MM.1S (cell line): ENCODE measurements around the gene KLHL5.

Experiments
- DNase-seq: peaks from one replicate; pipeline ENCODE4 v3.0.0-alpha.2; 2015
- H2AFZ ChIP-seq: fragments of 300-600 bp; sonication (generic); 2 replicates; pipeline ENCODE4 v1.6.0; 2016; ENCODE audit warnings: antibody characterized with exemption, low read length
- H3F3A ChIP-seq: fragments of 300-600 bp; sonication (generic); 2 replicates; pipeline ENCODE4 v1.6.1; 2016; ENCODE audit warnings: mild to moderate bottlenecking, antibody characterized with exemption, low read length, moderate library complexity, mixed read lengths; ENCODE audit not compliant: insufficient read depth
- H3K27ac ChIP-seq: fragments of 300-600 bp; sonication (generic); 2 replicates; pipeline ENCODE4 v1.5.1; 2016; ENCODE audit warnings: mild to moderate bottlenecking, low read length
- H3K27me3 ChIP-seq: fragments of 300-600 bp; sonication (generic); replicated peaks from 2 replicates; pipeline ENCODE4 v1.6.0; 2016; ENCODE audit warnings: low read length; ENCODE audit not compliant: insufficient read depth
- H3K36me3 ChIP-seq: fragments of 300-600 bp; sonication (generic); replicated peaks from 2 replicates; pipeline ENCODE4 v1.6.1; 2016; ENCODE audit warnings: mild to moderate bottlenecking, low read length, mixed read lengths; ENCODE audit not compliant: insufficient read depth
- H3K4me1 ChIP-seq: fragments of 300-600 bp; sonication (generic); 2 replicates; pipeline ENCODE4 v1.6.1; 2016; ENCODE audit warnings: low read length, mixed read lengths
- H3K4me2 ChIP-seq: fragments of 300-600 bp; sonication (generic); 2 replicates; pipeline ENCODE4 v1.6.0; 2016; ENCODE audit warnings: low read depth, low read length
- H3K4me3 ChIP-seq: fragments of 300-600 bp; sonication (generic); 2 replicates; pipeline ENCODE4 v1.5.1; 2016; ENCODE audit warnings: low read length, mixed read lengths
- H3K79me2 ChIP-seq: fragments of 300-600 bp; sonication (generic); 2 replicates; pipeline ENCODE4 v1.6.1; 2016; ENCODE audit warnings: mixed run types, low read length, mixed read lengths
- H3K9ac ChIP-seq: fragments of 300-600 bp; sonication (generic); 2 replicates; pipeline ENCODE4 v1.6.1; 2016; ENCODE audit warnings: low read length, mixed read lengths
- H3K9me2 ChIP-seq: fragments of 300-600 bp; sonication (generic); replicated peaks from 2 replicates; pipeline ENCODE4 v1.6.1; 2016; ENCODE audit warnings: mild to moderate bottlenecking, low read length, mixed read lengths; ENCODE audit not compliant: insufficient read depth
- H3K9me3 ChIP-seq: fragments of 300-600 bp; sonication (generic); replicated peaks from 2 replicates; pipeline ENCODE4 v1.6.1; 2016; ENCODE audit warnings: mild to moderate bottlenecking, low read length, mixed read lengths; ENCODE audit not compliant: insufficient read depth
- H4K20me1 ChIP-seq: fragments of 300-600 bp; sonication (generic); 2 replicates; pipeline ENCODE4 v1.6.1; 2016; ENCODE audit warnings: mild to moderate bottlenecking, low read length, moderate library complexity, mixed read lengths; ENCODE audit not compliant: insufficient read depth
- CTCF ChIP-seq: fragments of 300-600 bp; sonication (generic); IDR thresholded peaks from 2 replicates; pipeline ENCODE4 v1.5.1; 2016; ENCODE audit warnings: antibody characterized with exemption, low read length, mixed read lengths
- EZH2 ChIP-seq: fragments of 300-600 bp; sonication (generic); optimal IDR thresholded peaks from 2 replicates; pipeline ENCODE3; 2017; ENCODE audit warnings: low read depth, mild to moderate bottlenecking, antibody characterized with exemption, low read length, mixed read lengths
- EZH2phosphoT487 ChIP-seq: fragments of 300-600 bp; sonication (generic); IDR thresholded peaks from 2 replicates; pipeline ENCODE4 v1.6.1; 2018; ENCODE audit warnings: antibody characterized with exemption, low read length

KLHL5 gene

GRCh38 chr4:39096847-39097246, 34.8 kb downstream of the KLHL5 start:
- no peak overlapping the region for H3K27ac ChIP-seq
- H2AFZ ChIP-seq = no peak overlapping the region
- H4K20me1 ChIP-seq = no peaks in the 10 kb centered on the region
- H3K4me1 ChIP-seq = no peaks in the 10 kb centered on the region
- no peaks in the 10 kb centered on the region for H3K36me3 ChIP-seq
- no peaks in the 10 kb centered on the region for H3K9me3 ChIP-seq
- TF ChIP-seq CTCF (no peak), EZH2phosphoT487 (no peak), EZH2 (no peak)
- no peaks in the 10 kb centered on the region for H3K79me2 ChIP-seq
- no peaks in the 10 kb centered on the region; the same call in 1 of the 2 replicates for H3K9me2 ChIP-seq
- no peak for DNase-seq
- no peak overlapping the region for H3K4me3 ChIP-seq
- no peak overlapping the region for H3K4me2 ChIP-seq
- H3F3A ChIP-seq = no peaks in the 10 kb centered on the region
- H3K27me3 ChIP-seq = no peaks in the 10 kb centered on the region
- no peak overlapping the region for H3K9ac ChIP-seq

GRCh38 chr4:39097290-39097689, 35.3 kb downstream of the KLHL5 start:
- TF ChIP-seq EZH2 (no peak), CTCF (no peak), EZH2phosphoT487 (no peak)
- no peak overlapping the region for H3K9ac ChIP-seq
- H3K27ac ChIP-seq = no peak overlapping the region
- H2AFZ ChIP-seq = no peak overlapping the region
- H3K36me3 ChIP-seq = no peaks in the 10 kb centered on the region
- no peaks in the 10 kb centered on the region for H4K20me1 ChIP-seq
- no peaks in the 10 kb centered on the region for H3K79me2 ChIP-seq
- H3K4me1 ChIP-seq = no peaks in the 10 kb centered on the region
- H3K4me2 ChIP-seq = no peak overlapping the region
- H3K9me2 ChIP-seq = no peaks in the 10 kb centered on the region; the same call in 1 of the 2 replicates
- H3K4me3 ChIP-seq = no peak overlapping the region
- no peak for DNase-seq
- no peaks in the 10 kb centered on the region for H3F3A ChIP-seq
- no peaks in the 10 kb centered on the region for H3K27me3 ChIP-seq
- H3K9me3 ChIP-seq = no peaks in the 10 kb centered on the region

DNA sequence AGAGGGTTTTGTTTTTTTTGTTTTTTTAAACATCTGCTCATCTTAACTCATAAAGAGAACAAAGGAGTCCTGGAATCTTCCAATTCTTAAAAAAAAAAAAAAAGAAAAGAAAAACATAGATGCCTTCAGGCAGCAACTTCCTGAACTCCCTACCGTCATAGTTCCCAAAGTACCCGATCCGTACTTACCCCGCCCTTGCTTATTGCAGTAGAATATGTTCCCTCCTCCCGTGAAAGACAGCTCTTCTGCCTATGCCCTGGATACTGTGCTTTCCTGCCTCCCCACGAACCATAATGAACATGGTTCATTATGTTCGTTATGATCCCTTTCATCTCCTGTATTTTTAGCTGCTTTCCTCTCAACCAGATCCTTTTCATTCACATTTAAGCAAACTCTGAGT, 40.3 kb downstream of the KLHL5 start:
- no peaks in the 10 kb centered on the region for H3K27me3 ChIP-seq
- no peaks in the 10 kb centered on the region for H3K9me2 ChIP-seq
- no peaks in the 10 kb centered on the region for H3K9me3 ChIP-seq
- no peaks in the 10 kb centered on the region for H3F3A ChIP-seq
- no peaks in the 10 kb centered on the region for H3K36me3 ChIP-seq
- H3K9ac ChIP-seq = no peak overlapping the region
- DNase-seq = no peak
- H3K27ac ChIP-seq = no peak overlapping the region
- H2AFZ ChIP-seq = no peak overlapping the region
- no peak overlapping the region for H3K4me3 ChIP-seq
- no peaks in the 10 kb centered on the region for H4K20me1 ChIP-seq
- H3K4me2 ChIP-seq = no peak overlapping the region
- no peak for TF ChIP-seq CTCF
- TF ChIP-seq EZH2phosphoT487 = no peak
- no peak for TF ChIP-seq EZH2
- H3K4me1 ChIP-seq = no peaks in the 10 kb centered on the region
- no peaks in the 10 kb centered on the region for H3K79me2 ChIP-seq
